GM15510 (cell line): Measurements from ENCODE around the gene KRT13.

Experiments
- POLR2A ChIP-seq: IDR thresholded peaks from 3 replicates; pipeline ENCODE4 v1.6.1; 2011; ENCODE audit warnings: borderline replicate concordance; ENCODE audit not compliant: insufficient read length; ENCODE audit errors: extremely low read depth

KRT13 gene

DNA sequence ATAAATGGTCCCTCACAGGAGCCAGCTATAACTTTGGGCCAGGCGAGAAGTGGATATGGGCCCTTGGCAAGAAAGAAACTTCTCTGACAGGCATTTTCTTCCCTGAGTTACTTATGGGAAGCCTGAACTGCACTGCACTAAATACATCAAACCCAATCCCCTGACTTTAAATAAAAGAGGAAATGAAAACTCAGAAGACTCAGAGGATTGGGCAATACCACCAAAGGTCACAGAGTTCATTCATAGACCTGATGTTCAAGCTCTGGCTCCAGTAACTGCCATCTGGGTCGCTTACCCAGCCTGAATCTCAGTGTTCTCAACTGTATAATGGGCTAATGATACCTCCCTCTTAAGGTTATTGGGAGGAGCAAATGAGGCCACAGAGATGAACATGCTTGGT is 25.3 kb downstream of the KRT13 start:
- no peak for TF ChIP-seq POLR2A

DNA sequence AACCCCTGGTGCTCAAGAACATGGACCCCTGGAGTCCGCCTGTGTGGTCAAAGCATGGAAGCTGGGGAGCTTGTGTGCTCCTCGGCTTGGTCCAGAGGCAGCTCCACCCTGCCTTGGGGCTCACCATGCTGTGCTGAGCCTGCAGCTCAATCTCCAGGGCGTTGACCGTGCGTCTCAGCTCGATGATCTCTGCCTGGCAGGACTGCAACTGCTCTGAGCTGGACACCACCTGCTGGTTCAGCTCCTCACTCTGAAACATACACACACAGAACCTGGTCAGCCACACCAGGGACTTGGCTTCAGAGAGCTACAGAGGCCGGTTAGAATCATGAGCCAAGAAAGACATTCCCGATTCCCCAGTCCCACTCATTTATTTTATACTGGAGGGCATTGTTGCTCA is 27.2 kb downstream of the KRT13 start:
- no peak for TF ChIP-seq POLR2A

GRCh38 chr17:41476866-41477815 is 28.3 kb downstream of the KRT13 start:
- TF ChIP-seq POLR2A: no peak

DNA sequence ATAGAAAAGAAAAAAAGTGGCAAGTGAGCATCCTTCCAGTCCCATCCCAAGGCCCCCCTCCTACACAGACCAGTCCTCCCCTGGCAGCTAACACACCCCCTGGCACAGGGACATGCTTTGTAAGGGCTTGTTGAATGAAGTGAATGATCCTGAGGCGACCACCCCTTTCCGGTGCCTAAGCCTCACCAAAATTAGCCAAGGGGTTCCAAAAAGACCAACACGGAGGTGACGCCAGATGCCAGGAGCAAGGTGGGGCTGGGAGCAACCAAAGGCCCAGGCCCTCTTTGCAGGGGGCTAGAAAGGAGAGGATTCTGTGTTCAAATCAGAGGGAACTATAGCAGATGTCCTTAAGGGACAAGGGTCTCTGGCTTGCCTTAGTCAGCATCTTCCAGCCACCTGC is 30.0 kb downstream of the KRT13 start:
- TF ChIP-seq POLR2A: no peak

GRCh38 chr17:41474863-41475262 is 30.5 kb downstream of the KRT13 start:
- TF ChIP-seq POLR2A: no peak

DNA sequence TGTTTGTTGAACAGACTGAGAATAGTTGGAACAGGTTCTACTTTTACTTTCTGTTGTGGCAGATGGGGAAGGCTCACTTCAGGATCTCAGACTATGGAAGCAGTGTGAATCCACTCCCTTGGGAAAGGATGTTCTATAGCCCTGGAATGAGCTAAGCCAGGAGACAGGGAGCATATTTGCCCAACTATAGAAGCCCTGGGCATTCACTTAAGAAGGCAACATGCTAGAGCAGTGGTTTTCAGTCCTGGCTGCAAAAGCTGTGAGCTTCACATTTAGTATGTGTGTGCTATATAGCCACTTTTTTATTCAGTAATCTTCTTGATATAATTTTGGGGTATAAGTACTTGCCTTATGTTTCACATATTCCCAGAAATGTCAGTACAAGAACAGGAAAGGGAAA is 37.1 kb downstream of the KRT13 start:
- no peak for TF ChIP-seq POLR2A

GRCh38 chr17:41467561-41467960 is 37.9 kb downstream of the KRT13 start:
- no peak for TF ChIP-seq POLR2A

- no peak for TF ChIP-seq POLR2A
Observed at GRCh38 chr17:41466988-41467387, 38.4 kb downstream of the KRT13 start, which contains the start of gene KRT32. Gene KRT32 (minus strand): TSS chr17:41467386. CDS start chr17:41467325, 61 bp downstream.

- TF ChIP-seq POLR2A: no peak
Observed at GRCh38 chr17:41464682-41465081, 40.7 kb downstream of the KRT13 start.

- TF ChIP-seq POLR2A: no peak
Observed at GRCh38 chr17:41464173-41464572, 41.2 kb downstream of the KRT13 start.

DNA sequence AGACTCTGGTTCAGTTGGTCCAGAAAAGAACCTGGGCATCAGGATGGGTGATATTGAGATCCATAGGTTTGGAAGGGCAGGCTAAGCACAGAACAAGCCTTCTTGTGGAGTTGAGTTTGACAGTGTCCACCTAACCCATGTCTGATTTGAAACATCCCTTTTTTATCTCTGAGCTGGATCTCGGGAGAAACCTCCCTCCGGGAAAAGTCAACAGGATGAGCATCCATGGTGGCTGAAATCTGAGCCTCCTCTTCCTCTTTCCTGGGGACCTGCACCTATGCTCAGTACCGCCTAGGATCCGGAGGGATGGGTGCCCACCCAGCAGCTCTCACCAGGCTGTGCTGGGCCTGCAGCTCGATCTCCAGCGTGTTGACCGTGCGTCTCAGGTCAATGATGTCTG is 41.7 kb downstream of the KRT13 start:
- TF ChIP-seq POLR2A: no peak

GRCh38 chr17:41462705-41463104 is 42.7 kb downstream of the KRT13 start:
- no peak for TF ChIP-seq POLR2A

- no peak for TF ChIP-seq POLR2A
Observed at GRCh38 chr17:41457676-41458075, 47.7 kb downstream of the KRT13 start.

- no peak for TF ChIP-seq POLR2A
Observed at GRCh38 chr17:41456204-41456603, 49.2 kb downstream of the KRT13 start.

DNA sequence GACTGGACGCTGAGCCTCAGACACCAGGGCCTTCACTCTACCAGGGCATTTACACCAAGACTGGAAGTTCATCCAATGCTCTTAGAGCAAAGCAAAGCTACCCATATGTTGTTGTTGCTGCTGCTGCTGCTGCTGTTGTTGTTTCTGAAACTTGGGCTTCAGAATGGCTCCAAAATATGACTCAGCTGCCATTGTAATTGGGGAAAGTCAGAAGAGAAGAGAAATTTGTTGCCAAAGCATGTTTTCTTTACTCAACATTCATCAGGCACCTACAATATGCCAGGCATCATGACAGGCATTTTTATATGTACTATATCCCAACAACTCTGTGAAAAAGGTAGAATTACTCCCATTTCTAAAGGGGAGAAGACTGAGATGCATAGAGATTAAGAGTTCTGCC is 50.2 kb downstream of the KRT13 start:
- TF ChIP-seq POLR2A: no peak

- no peak for TF ChIP-seq POLR2A
Observed at GRCh38 chr17:41453066-41453465, 52.3 kb downstream of the KRT13 start.
